Fibroblast of the aortic adventitia (primary cell): ENCODE results near the gene PHPT1. TPM values are rescaled to one million over a fixed set of nuclear protein-coding genes. Genes with fewer than 3 reads are reported as not detected.
A peak's percentile ranks its signal among the peaks of the same experiment; 100 is the strongest.

Experiments used
- DNase-seq: peaks from one replicate; pipeline ENCODE4 v3.0.0-alpha.2; 2010; ENCODE audit warnings: low read depth
- H3K4me3 ChIP-seq: 2 replicates; pipeline ENCODE4 v1.5.1; 2011; ENCODE audit warnings: low read depth, mild to moderate bottlenecking, control low read depth, low read length, moderate library complexity
- CTCF ChIP-seq: IDR thresholded peaks from 2 replicates; pipeline ENCODE4 v1.5.1; 2011; ENCODE audit warnings: mild to moderate bottlenecking, low read length, control low read depth, inconsistent platforms; ENCODE audit not compliant: insufficient read depth
- total RNA-seq: library from RNA; depleted of rRNA; stranded (reverse); fragments of >200 nt; gene quantifications from 2 replicates; pipeline ENCODE4 v1.2.3, GENCODE V29; 2012; ENCODE audit warnings: low replicate concordance

The PHPT1 gene
- total RNA-seq, 1 donor, result 83.2 TPM

- DNase-seq, result no peak
Measured at GRCh38 chr9:136805207-136805740, 43.9 kb upstream of the PHPT1 start.

GRCh38 chr9:136806067-136806466, 43.1 kb upstream of the PHPT1 start:
- TF ChIP-seq CTCF, result no peak
- no peak overlapping the region for H3K4me3 ChIP-seq
- no peak for DNase-seq

More at GRCh38 chr9:136805207-136805740, 43.9 kb upstream of the PHPT1 start:
- no peak for TF ChIP-seq CTCF
- H3K4me3 ChIP-seq, result no peak overlapping the region

- no peak for DNase-seq
- no peak for TF ChIP-seq CTCF
- H3K4me3 ChIP-seq, result peak overlapping the region; percentile 75
Measured at GRCh38 chr9:136806631-136807201, 42.5 kb upstream of the PHPT1 start.

- peak within 1 kb of the TSS; percentile 84 for H3K4me3 ChIP-seq
- DNase-seq, result peak; percentile 63
- no peak for TF ChIP-seq CTCF
Measured at GRCh38 chr9:136807281-136808074, 41.7 kb upstream of the PHPT1 start, which contains the start of gene RABL6. Gene RABL6, plus strand, starts transcription at chr9:136807948. Its CDS starts 249 bp downstream, at chr9:136808197.

GRCh38 chr9:136808075-136808805, 41.0 kb upstream of the PHPT1 start:
- H3K4me3 ChIP-seq, result peak overlapping the region; percentile 84
- TF ChIP-seq CTCF, result no peak
- DNase-seq, result no peak

- no peak for TF ChIP-seq CTCF
- peak; percentile 51 for DNase-seq
- peak overlapping the region; percentile 84 for H3K4me3 ChIP-seq
Measured at GRCh38 chr9:136808806-136809158, 40.4 kb upstream of the PHPT1 start.
